GM19397 (cell line): ENCODE results near the gene HRCT1.
"Not testable (repeated sequence)": the region's sequence is repeated elsewhere in the genome, so short reads cannot be mapped to it uniquely, and the experiment has no call there.

ENCODE experiments used
- ATAC-seq: cut with Tn5 transposase; IDR thresholded peaks from one replicate; pipeline ENCODE4 v1.9.1; 2021; ENCODE audit warnings: mild to moderate bottlenecking, moderate library complexity; ENCODE audit not compliant: unreplicated experiment

The HRCT1 gene

GRCh38 chr9:35915681-35916294 lies 9.8 kb downstream of the HRCT1 start:
- no peak for ATAC-seq

DNA sequence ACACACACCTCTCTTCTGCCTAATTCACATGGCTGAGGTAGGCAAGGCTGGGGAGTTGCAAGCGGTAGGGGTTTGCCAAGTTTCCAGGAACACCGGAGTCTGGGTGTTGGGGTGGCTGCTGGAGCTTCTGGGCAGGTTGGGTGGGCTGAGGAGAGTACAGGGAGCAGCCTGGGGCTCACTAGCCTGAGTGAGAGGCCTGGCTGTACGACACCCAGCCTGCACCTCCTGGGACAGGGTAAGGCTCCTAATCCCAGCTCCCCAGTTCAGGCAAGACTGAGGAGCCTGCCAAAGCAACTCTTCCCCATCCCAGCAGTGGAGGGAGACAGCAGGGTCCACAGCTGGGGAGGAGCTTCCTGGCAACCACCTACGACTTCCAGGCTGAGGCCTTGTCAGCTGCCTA lies 11.3 kb downstream of the HRCT1 start:
- ATAC-seq: no peak

GRCh38 chr9:35918780-35919179 lies 12.8 kb downstream of the HRCT1 start:
- ATAC-seq: no peak

- no peak for ATAC-seq
Measured at GRCh38 chr9:35919212-35920008, 13.4 kb downstream of the HRCT1 start.

DNA sequence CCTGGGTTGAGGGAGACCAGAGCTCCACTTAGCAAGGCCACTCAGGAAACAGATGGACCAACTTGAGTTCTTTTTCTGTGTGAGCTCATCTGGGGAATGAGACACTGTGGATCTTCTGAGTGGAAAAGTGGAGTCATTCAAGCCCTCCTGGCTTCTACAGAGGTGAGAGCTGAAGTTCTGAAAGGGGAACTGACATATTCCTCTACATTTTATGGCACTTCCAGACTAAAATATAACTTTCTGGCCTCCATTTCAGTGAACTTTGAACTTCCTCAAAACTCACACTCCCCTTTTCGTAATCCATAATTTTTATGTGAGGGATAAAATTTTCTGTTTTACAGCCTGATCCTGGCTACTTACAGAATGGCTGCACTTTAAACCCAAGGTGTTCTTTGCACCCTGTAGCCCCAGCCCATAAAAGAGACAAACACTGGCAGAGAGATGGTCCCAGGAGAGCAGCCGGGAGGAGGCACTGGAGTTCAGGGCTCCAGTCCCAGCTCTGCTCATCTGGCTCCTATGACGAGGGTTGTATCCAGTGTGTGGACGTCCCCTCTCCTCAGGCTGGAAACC lies 14.1 kb downstream of the HRCT1 start:
- no peak for ATAC-seq

GRCh38 chr9:35923598-35923926 lies 17.6 kb downstream of the HRCT1 start:
- no peak for ATAC-seq

- ATAC-seq: no peak
Measured at GRCh38 chr9:35923927-35924763, 18.1 kb downstream of the HRCT1 start.

DNA sequence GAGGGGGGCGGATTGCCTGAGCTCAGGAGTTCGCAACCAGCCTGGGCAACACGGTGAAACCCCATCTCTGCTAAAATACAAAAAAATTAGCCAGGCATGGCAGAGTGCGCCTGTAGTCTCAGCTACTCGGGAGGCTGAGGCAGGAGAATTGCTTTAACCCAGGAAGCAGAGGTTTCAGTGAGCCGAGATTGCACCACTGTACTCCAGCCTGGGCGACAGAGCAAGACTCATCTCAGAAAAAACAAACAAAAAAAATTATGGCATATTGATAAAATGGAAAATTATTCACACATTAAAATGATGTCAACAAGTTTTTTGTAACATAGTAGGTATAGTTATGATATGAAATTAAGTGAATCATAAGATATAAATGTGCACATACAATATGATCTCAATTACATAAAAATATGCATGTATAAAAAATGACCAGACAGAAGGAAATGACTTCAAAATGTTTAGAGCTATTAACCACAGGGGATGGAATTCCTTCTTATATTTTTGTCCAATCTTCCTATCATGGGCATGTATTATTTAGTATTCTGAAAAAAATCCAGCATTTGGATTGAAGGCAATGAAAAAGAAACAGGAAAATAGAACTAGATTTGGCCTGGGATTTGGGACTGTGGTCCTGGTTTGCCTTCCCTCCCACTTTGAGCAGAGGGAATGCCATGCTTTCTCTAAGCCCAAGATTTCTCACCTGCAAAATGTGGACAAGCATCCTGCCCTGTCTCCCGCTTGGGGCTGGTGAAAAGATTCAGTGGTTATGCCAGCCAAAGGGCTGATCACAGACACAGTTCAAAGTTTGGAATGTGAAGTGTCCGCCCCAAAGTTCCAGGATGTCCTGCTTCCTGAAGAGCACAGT lies 22.8 kb downstream of the HRCT1 start:
- no peak for ATAC-seq

DNA sequence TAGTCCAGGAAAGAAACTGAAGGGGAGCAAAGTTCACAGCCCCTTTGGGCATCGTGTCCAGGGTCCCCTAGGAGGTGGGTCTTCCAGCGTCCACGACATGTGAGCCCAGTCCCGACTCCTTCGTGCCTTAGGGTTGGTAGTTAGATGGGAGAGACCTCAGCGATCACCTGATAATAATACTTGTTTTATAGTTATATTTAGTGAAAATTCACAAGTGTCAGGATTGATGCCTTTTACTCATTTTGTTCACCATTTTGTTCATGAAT lies 23.4 kb downstream of the HRCT1 start:
- no peak for ATAC-seq

DNA sequence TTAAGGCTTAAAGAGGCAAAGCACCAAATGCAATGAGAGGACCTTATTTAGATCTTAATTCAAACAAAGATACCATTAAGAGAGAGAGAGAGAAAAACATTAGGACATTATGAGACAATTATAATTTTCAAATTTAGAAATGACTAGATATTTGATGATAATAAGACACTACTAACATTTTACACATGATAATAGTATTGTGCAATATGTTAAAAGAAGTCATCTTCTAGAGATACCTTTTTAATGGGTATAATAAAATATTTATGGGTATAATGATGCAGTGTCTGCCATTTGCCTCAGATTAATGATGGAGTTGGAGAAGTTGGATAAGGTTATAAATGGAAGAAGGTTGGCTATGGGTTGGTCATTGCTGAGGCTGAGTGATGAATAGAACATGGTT lies 24.5 kb downstream of the HRCT1 start:
- ATAC-seq: no peak

DNA sequence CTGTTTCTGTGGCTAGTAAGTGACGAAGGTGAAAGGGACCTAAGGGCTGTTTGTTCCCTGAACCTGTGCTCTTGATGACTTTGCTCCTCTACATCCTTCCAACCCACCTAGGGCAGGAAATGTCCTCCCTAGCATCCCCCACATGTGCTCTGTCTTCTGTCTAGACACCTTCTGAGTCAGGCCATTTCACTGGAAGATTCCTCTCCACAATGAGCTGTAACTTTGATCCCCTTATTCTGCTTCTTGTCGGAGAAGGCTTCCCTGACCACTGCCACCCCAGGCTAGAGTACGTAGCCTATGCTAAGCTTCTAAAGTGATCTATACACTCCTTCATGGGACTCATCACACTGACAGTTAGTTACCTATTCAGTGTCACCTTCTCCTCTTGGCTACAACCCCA lies 25.0 kb downstream of the HRCT1 start:
- no peak for ATAC-seq

DNA sequence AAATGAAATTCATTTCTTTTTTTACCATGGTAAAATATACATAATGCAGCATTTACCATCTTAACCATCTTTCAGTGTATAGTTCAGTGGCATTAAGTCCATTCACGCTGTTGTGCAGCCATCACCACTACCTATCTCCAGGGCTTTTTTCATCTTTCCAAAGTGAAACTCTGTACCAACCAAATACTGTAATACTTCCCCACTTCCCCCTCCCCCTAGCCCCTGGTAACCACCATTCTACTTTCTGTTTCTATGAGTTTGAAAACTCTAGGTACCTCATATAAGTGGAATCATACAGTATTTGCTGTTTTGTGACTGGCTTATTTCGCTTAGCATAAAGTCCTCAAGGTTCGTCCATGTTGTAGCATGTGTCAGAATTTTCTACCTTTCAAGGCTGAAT lies 26.7 kb downstream of the HRCT1 start:
- ATAC-seq: no peak

DNA sequence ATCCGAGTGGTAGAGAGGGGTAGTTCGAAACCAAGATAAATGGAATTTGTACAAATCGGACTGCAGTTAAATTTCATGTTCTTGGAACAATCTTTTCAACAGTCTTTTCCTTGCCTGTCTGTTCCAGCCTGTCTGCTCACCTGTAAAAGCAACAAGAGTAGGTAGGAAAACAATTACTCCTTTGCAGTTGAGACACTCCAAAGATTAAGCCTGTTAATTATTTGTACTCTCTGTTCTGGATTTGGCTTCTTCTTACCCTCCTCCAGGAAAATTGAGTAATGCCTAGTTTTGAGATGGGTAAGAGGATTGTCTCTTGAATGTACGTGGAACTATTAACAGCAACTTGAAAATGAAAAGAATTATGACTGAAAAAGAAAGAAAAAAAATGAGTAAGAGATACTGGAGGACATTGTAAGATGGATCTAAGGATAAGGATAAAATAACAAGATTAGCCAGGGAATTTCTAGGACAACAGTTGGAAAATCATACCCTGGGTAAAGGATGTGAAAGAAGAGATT lies 27.6 kb downstream of the HRCT1 start:
- no peak for ATAC-seq

GRCh38 chr9:35934069-35934468 lies 28.1 kb downstream of the HRCT1 start:
- not testable (repeated sequence) for ATAC-seq

DNA sequence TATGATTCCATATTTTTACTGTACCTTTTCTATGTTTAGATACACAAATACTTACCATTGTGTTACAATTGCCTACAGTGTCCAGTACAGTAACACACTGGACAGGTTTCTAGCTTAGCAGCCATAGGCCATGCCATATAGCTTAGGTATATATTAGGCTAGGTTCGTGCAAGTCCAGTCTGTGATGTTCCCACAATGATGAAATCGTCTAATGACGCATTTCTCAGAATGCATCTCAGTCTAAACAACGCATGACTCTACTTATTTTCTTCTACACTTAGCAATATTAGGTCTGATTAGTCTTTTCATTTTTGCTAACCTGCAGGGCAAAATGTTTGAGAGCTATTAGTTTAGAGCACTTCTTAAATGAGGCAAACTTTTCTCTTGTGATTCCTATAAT lies 29.3 kb downstream of the HRCT1 start:
- no peak for ATAC-seq

DNA sequence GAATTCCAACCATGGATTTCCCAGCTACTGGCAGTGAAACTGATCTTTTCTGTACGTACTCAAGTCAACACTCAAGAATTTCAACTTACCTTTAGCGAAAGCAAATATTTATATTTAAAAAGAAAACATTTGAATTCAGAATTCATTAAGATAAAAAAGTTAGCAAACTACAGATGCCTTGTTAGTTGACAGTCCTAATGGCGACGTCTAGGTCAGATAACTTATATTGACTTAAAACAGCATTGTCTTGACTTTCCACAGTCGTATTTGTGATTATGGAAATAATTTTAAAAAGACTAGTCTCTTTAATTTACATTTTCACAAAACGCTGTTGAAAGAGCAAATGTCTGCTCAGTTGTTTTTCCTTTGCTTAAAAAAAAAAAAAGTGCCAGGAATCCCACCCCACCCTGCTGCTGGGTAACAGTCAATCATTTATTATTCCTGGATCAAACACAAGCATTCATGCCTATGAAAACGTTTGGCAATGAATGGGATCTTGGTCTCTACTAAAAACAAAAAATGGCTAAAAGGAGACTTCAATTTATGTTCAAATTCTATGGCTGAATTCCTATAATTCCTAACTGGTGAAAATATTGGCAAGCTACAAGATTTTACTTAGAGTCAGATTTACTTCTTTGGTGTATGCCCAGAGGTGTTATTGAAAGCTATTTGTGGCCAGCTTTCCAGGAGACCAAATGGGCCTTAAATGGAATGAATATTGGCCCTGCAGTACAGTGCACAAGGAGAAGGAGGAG lies 29.9 kb downstream of the HRCT1 start:
- no peak for ATAC-seq

DNA sequence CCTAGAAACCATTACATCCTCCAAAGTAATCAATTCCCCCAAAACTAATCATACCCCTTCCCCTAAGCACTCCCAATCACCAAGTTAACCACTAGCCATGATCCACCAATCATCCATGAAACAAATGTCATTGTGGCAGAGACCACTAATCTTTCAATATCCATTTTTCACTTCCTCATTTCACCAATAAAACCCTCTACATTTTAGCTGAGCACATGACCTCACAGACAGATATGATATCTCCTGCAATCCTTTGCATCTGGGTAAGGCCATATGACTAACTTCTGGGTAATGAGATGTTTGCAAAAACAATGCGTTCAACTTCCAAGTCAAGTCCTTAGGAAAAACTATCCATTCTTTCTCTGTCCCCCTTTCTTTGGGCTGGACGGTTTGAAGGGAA lies 31.2 kb downstream of the HRCT1 start:
- ATAC-seq: no peak

DNA sequence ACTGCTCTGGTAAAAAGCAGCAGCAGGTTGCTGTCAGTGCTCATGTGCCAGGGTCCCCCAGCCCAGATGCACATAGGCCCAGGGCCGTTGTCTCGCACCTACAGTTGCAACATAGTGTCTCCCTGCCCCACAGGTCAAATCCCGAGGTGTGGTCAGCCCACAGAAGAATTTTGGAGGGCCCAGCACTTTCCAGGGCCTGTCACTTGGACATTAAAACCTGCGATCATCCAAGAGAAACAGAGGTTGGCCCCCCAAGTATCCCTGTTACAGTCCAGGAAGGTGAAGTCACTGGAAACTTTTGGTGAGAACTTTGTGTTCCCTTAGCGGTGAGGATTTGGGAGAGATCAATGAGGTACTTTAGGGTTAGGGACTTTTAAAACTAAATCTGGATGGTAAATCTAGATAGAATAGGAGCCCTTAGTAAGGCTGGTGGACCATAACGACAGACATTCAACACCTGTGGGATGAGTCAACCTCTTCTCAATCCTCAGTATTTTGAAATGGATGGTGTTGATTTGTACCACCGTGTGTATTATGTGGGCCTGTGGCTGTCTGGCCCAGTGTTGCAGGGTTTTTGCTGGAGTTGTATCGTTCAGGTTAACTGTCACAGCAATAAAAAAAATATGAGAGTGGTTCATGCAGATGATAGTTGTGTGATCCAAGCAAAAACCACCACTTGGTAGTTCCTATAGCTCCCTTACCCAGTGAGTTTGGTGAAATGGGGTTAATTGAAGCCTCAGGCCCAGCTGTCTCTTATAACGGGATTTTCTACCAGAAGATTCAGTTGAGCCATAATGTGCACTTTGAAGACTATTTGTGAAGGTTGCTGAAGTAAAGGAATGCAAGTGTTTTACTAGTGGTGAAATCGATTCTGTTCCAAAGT lies 32.7 kb downstream of the HRCT1 start:
- ATAC-seq: no peak

- ATAC-seq: no peak
Measured at GRCh38 chr9:35939679-35940250, 33.8 kb downstream of the HRCT1 start.
